H9 (cell line): ENCODE results near the gene ATP6AP1. TPM values are rescaled to one million over a fixed set of nuclear protein-coding genes. Genes with fewer than 3 reads are reported as not detected.

Source experiments
- DNase-seq: peaks from one replicate; pipeline ENCODE4 v3.0.0-alpha.2; 2017
- H2AFZ ChIP-seq: one replicate; pipeline ENCODE4 v1.6.1; 2013; ENCODE audit warnings: mild to moderate bottlenecking, low read length, control low read depth, moderate library complexity
- H2AK5ac ChIP-seq: 2 replicates; pipeline ENCODE4 v1.6.1; 2013; ENCODE audit warnings: low read length, control low read depth, mixed read lengths; ENCODE audit not compliant: insufficient read length
- H2BK120ac ChIP-seq: one replicate; pipeline ENCODE4 v1.6.1; 2013; ENCODE audit warnings: low read depth, mild to moderate bottlenecking, low read length, control low read depth, inconsistent platforms; ENCODE audit not compliant: poor library complexity, severe bottlenecking
- H2BK12ac ChIP-seq: 2 replicates; pipeline ENCODE4 v1.6.1; 2013; ENCODE audit warnings: low read length, control low read depth, mixed read lengths, low read depth; ENCODE audit not compliant: insufficient read length
- H2BK15ac ChIP-seq: 2 replicates; pipeline ENCODE4 v1.6.1; 2013; ENCODE audit warnings: low read depth, low read length, control low read depth
- H2BK20ac ChIP-seq: one replicate; pipeline ENCODE4 v1.6.1; 2013; ENCODE audit warnings: low read depth, mild to moderate bottlenecking, low read length, control low read depth, inconsistent platforms; ENCODE audit not compliant: poor library complexity, severe bottlenecking
- H2BK5ac ChIP-seq: 2 replicates; pipeline ENCODE4 v1.6.1; 2013; ENCODE audit warnings: low read length, control low read depth, mixed read lengths; ENCODE audit not compliant: insufficient read length
- H3K14ac ChIP-seq: 2 replicates; pipeline ENCODE4 v1.6.1; 2013; ENCODE audit warnings: low read length, control low read depth; ENCODE audit not compliant: insufficient read depth
- H3K18ac ChIP-seq: 2 replicates; pipeline ENCODE4 v1.6.1; 2013; ENCODE audit warnings: low read depth, mild to moderate bottlenecking, mixed read lengths, low read length, control low read depth; ENCODE audit not compliant: insufficient read length
- H3K23ac ChIP-seq: 2 replicates; pipeline ENCODE4 v1.6.1; 2013; ENCODE audit warnings: low read length, control low read depth, mixed read lengths, low read depth; ENCODE audit not compliant: insufficient read length
- H3K23me2 ChIP-seq: 2 replicates; pipeline ENCODE4 v1.6.1; 2013; ENCODE audit warnings: low read depth, mild to moderate bottlenecking, mixed read lengths, low read length, control low read depth; ENCODE audit not compliant: insufficient read length, poor library complexity, severe bottlenecking
- H3K27ac ChIP-seq: 2 replicates; pipeline ENCODE4 v1.5.1; 2013; ENCODE audit warnings: low read length, control low read depth, mixed read lengths, low read depth; ENCODE audit not compliant: insufficient read length
- H3K27me3 ChIP-seq: 2 replicates; pipeline ENCODE4 v1.6.1; 2013; ENCODE audit warnings: low read length, control low read depth, inconsistent platforms; ENCODE audit not compliant: insufficient read depth
- H3K4ac ChIP-seq: 2 replicates; pipeline ENCODE4 v1.6.1; 2013; ENCODE audit warnings: low read depth, mild to moderate bottlenecking, control low read depth, inconsistent platforms, low read length, moderate library complexity
- H3K4me1 ChIP-seq: 2 replicates; pipeline ENCODE4 v1.6.1; 2013; ENCODE audit warnings: low read length, control low read depth, inconsistent platforms; ENCODE audit not compliant: insufficient read depth
- H3K4me2 ChIP-seq: 2 replicates; pipeline ENCODE4 v1.6.1; 2013; ENCODE audit warnings: low read length, control low read depth, mixed read lengths; ENCODE audit not compliant: insufficient read length, insufficient read depth
- H3K56ac ChIP-seq: 2 replicates; pipeline ENCODE4 v1.6.1; 2013; ENCODE audit warnings: low read depth, mild to moderate bottlenecking, mixed read lengths, low read length, control low read depth; ENCODE audit not compliant: insufficient read length
- H3K79me1 ChIP-seq: 2 replicates; pipeline ENCODE4 v1.6.1; 2013; ENCODE audit warnings: low read depth, mild to moderate bottlenecking, moderate library complexity, low read length, control low read depth, inconsistent platforms; ENCODE audit not compliant: insufficient read depth, poor library complexity, severe bottlenecking
- H3K79me2 ChIP-seq: 2 replicates; pipeline ENCODE4 v1.6.1; 2013; ENCODE audit warnings: low read length, control low read depth, inconsistent platforms; ENCODE audit not compliant: insufficient read depth
- H3K9ac ChIP-seq: 2 replicates; pipeline ENCODE4 v1.6.1; 2013; ENCODE audit warnings: low read length, control low read depth, mixed read lengths; ENCODE audit not compliant: insufficient read length; ENCODE audit errors: extremely low read depth
- H3K9me3 ChIP-seq: one replicate; pipeline ENCODE4 v1.6.1; 2013; ENCODE audit warnings: low read depth, low read length, inconsistent platforms; ENCODE audit not compliant: control insufficient read depth
- H3T11ph ChIP-seq: one replicate; pipeline ENCODE4 v1.6.1; 2013; ENCODE audit warnings: mild to moderate bottlenecking, low read length, control low read depth, inconsistent platforms
- H4K20me1 ChIP-seq: one replicate; pipeline ENCODE4 v1.6.1; 2013; ENCODE audit not compliant: control insufficient read depth, insufficient read length, insufficient read depth
- H4K5ac ChIP-seq: 2 replicates; pipeline ENCODE4 v1.6.1; 2013; ENCODE audit warnings: low read depth, mild to moderate bottlenecking, mixed read lengths, low read length, control low read depth; ENCODE audit not compliant: insufficient read length
- H4K8ac ChIP-seq: replicated peaks from 2 replicates; pipeline ENCODE4 v1.6.1; 2013; ENCODE audit warnings: low read length, control low read depth, mixed read lengths, low read depth; ENCODE audit not compliant: insufficient read length
- H4K91ac ChIP-seq: 2 replicates; pipeline ENCODE4 v1.6.1; 2013; ENCODE audit warnings: low read depth, mild to moderate bottlenecking, moderate library complexity, mixed read lengths, low read length, control low read depth; ENCODE audit not compliant: insufficient read length
- H3K27ac Mint-ChIP-seq, 3 experiments: 2 replicates in 2 of 3; 3 replicates in 1 of 3; pipeline ENCODE4 v1.8.0; 2020 to 2021; ENCODE audit warnings: mixed read lengths in 3 of 3, mild to moderate bottlenecking in 1 of 3, moderate library complexity in 1 of 3
- H3K27me3 Mint-ChIP-seq: 2 replicates; pipeline ENCODE4 v1.8.0; 2021; ENCODE audit warnings: low read depth, mild to moderate bottlenecking, moderate library complexity, mixed read lengths
- H3K36me3 Mint-ChIP-seq, 3 experiments: 2 replicates in 2 of 3; 3 replicates in 1 of 3; pipeline ENCODE4 v1.8.0; 2020 to 2021; ENCODE audit warnings: low read depth in 3 of 3, mixed read lengths in 3 of 3; ENCODE audit not compliant: insufficient read depth in 1 of 3
- H3K4me1 Mint-ChIP-seq, 2 experiments: 2 replicates each; pipeline ENCODE4 v1.8.0; 2020; ENCODE audit warnings: mixed read lengths in 2 of 2
- H3K4me3 Mint-ChIP-seq, 2 experiments: 2 replicates in 1 of 2; 3 replicates in 1 of 2; pipeline ENCODE4 v1.8.0; 2020 to 2021; ENCODE audit warnings: mild to moderate bottlenecking in 2 of 2, mixed read lengths in 2 of 2, moderate library complexity in 1 of 2
- H3K9me3 Mint-ChIP-seq, 2 experiments: 2 replicates in 1 of 2; 3 replicates in 1 of 2; pipeline ENCODE4 v1.8.0; 2020; ENCODE audit warnings: mild to moderate bottlenecking in 2 of 2, mixed read lengths in 2 of 2, moderate library complexity in 1 of 2
- CTCF ChIP-seq: fragments of 200-600 bp; sonication (generic); conservative IDR thresholded peaks from 3 replicates; pipeline ENCODE4 v1.8.0; 2021; ENCODE audit warnings: antibody characterized with exemption, mild to moderate bottlenecking
- WGBS: extraction: QIAGEN DNeasy Blood & Tissue Kit; methylation state at CpG from one replicate; pipeline ENCODE4 v1.1.7; 2013; ENCODE audit warnings: missing lambda C conversion rate, low lambda C conversion rate, mixed read lengths; ENCODE audit not compliant: insufficient read length; ENCODE audit errors: extremely low coverage; 5-methylcytosine and 5-hydroxymethylcytosine counted together
- total RNA-seq: library from RNA; stranded (reverse); gene quantifications from 2 replicates; pipeline ENCODE4 v1.2.1, GENCODE V29; 2021

The ATP6AP1 gene
- total RNA-seq, 1 experiment from 2014 or later: 45.6 TPM

GRCh38 chrX:154464806-154465365 lies 36.4 kb downstream of the ATP6AP1 start:
- Histone ChIP-seq H3K4me1 (no peaks in the 10 kb centered on the region), H3K27me3 (no peaks in the 10 kb centered on the region), H2AK5ac (no peak overlapping the region), H2BK15ac (no peak overlapping the region), H2AFZ (no peak overlapping the region), H3K27ac (no peak overlapping the region), H4K91ac (no peak overlapping the region), H4K8ac (no peak overlapping the region), H3K14ac (no peak overlapping the region), H2BK120ac (no peak overlapping the region), H3K79me1 (no peaks in the 10 kb centered on the region), H3K4me2 (no peak overlapping the region), H4K20me1 (no peaks in the 10 kb centered on the region), H3K18ac (no peak overlapping the region), H4K5ac (no peak overlapping the region), H3K4ac (no peak overlapping the region), H2BK20ac (no peak overlapping the region), H3K9me3 (peaks cover 24% of the 10 kb centered on the region), H3K79me2 (no peaks in the 10 kb centered on the region), H3K9ac (no peak overlapping the region), H2BK12ac (no peak overlapping the region), H3K56ac (no peak overlapping the region), H3T11ph (no peak overlapping the region), H3K23me2 (no peaks in the 10 kb centered on the region), H2BK5ac (no peak overlapping the region), H3K23ac (no peak overlapping the region)
- Mint-ChIP-seq H3K27ac (no peak overlapping the region), H3K4me1 (no peaks in the 10 kb centered on the region), H3K27me3 (no peaks in the 10 kb centered on the region; the same call in 1 of the 2 replicates), H3K4me3 (no peak overlapping the region), H3K9me3 (peaks cover 50 to 84% of the 10 kb centered on the region in 2 experiments), H3K36me3 (peaks cover 19 to 54% (median 46%) of the 10 kb centered on the region in 3 experiments)
- WGBS: no CpG with 5 or more reads among the region's 28 CpGs
- no peak for TF ChIP-seq CTCF
- DNase-seq: no peak
